IMR-90 (cell line): ENCODE data around the gene NFIX.

ENCODE experiments used
- MAFK ChIP-seq: IDR thresholded peaks from 2 replicates; pipeline ENCODE4 v1.6.1; 2012; ENCODE audit warnings: low read depth, low read length, improper control_type of control experiment
- NFE2L2 ChIP-seq: fragments of 150-350 bp; IDR thresholded peaks from 2 replicates; pipeline ENCODE4 v1.6.1; 2016; ENCODE audit warnings: low read depth, mild to moderate bottlenecking, low read length
- POLR2A ChIP-seq: IDR thresholded peaks from 2 replicates; pipeline ENCODE4 v1.6.1; 2012; ENCODE audit warnings: mild to moderate bottlenecking, low read depth, low read length
- TF ChIP-seq, protein P1 (sequence below): conservative IDR thresholded peaks from 2 replicates; pipeline ENCODE4 v1.5.1; 2012; ENCODE audit warnings: mild to moderate bottlenecking, low read depth, low read length, improper control_type of control experiment

DNA sequence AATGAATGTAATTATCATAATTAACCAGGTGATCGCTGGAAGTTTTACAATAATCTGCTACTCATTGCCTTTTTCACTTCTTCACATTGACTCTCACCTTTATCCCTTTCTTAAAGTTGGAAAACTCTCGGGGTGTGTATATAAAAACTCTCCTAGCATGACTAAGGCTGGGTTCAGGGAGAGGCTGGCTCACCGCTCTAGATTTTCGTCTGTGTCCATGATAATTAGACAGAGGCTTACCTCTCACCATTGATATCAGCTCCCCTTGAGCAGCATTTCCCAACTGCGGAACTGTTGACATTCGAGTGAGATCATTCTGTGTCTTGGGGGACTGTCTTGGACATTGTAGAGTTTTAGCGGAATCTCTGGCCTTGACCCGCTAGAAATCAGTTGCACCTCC is 39.4 kb downstream of the NFIX start:
- TF ChIP-seq NFE2L2, result no peak
- TF ChIP-seq, protein P1, sequence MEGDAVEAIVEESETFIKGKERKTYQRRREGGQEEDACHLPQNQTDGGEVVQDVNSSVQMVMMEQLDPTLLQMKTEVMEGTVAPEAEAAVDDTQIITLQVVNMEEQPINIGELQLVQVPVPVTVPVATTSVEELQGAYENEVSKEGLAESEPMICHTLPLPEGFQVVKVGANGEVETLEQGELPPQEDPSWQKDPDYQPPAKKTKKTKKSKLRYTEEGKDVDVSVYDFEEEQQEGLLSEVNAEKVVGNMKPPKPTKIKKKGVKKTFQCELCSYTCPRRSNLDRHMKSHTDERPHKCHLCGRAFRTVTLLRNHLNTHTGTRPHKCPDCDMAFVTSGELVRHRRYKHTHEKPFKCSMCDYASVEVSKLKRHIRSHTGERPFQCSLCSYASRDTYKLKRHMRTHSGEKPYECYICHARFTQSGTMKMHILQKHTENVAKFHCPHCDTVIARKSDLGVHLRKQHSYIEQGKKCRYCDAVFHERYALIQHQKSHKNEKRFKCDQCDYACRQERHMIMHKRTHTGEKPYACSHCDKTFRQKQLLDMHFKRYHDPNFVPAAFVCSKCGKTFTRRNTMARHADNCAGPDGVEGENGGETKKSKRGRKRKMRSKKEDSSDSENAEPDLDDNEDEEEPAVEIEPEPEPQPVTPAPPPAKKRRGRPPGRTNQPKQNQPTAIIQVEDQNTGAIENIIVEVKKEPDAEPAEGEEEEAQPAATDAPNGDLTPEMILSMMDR, result no peak
- TF ChIP-seq POLR2A, result no peak
- no peak for TF ChIP-seq MAFK
